Kasumi-1 (cell line): ENCODE measurements around the gene ZNF777.
A peak's percentile ranks its signal among the peaks of the same experiment; 100 is the strongest.

ENCODE experiments used
- DNase-seq, 2 experiments: peaks; one replicate each; lab custom pipeline; 2025; lab: John Stamatoyannopoulos, UW

Gene ZNF777

GRCh38 chr7:149476791-149477190 lies 15.9 kb upstream of the ZNF777 start:
- no peak for DNase-seq

GRCh38 chr7:149475121-149476045 lies 14.5 kb upstream of the ZNF777 start:
- no peak for DNase-seq

GRCh38 chr7:149474309-149475120 lies 13.7 kb upstream of the ZNF777 start:
- no peak for DNase-seq

GRCh38 chr7:149473251-149473650 lies 12.4 kb upstream of the ZNF777 start:
- no peak for DNase-seq

GRCh38 chr7:149471289-149471953 lies 10.6 kb upstream of the ZNF777 start:
- DNase-seq = no peak

GRCh38 chr7:149469806-149470205 lies 8.9 kb upstream of the ZNF777 start:
- no peak for DNase-seq

GRCh38 chr7:149468208-149468607 lies 7.3 kb upstream of the ZNF777 start:
- peak in 1 of 2 experiments; percentile 23 for DNase-seq

- DNase-seq = no peak
Measured at GRCh38 chr7:149467321-149467859, 6.5 kb upstream of the ZNF777 start.

- DNase-seq = no peak
Measured at GRCh38 chr7:149466364-149466763, 5.5 kb upstream of the ZNF777 start.

- DNase-seq = no peak
Measured at GRCh38 chr7:149463500-149464161, 2.8 kb upstream of the ZNF777 start.

- no peak for DNase-seq
Measured at GRCh38 chr7:149462101-149462520, 1.2 kb upstream of the ZNF777 start.

GRCh38 chr7:149459540-149460452 lies 1.1 kb downstream of the ZNF777 start:
- DNase-seq = no peak

- DNase-seq = no peak
Measured at GRCh38 chr7:149459201-149459539, 1.7 kb downstream of the ZNF777 start.

- no peak for DNase-seq
Measured at GRCh38 chr7:149458235-149458634, 2.6 kb downstream of the ZNF777 start.

- no peak for DNase-seq
Measured at GRCh38 chr7:149457766-149458165, 3.1 kb downstream of the ZNF777 start.

- DNase-seq = no peak
Measured at GRCh38 chr7:149456506-149457421, 4.1 kb downstream of the ZNF777 start.

- no peak for DNase-seq
Measured at GRCh38 chr7:149455175-149455950, 5.5 kb downstream of the ZNF777 start.

- no peak for DNase-seq
Measured at GRCh38 chr7:149454750-149455149, 6.1 kb downstream of the ZNF777 start.

- DNase-seq = no peak
Measured at GRCh38 chr7:149454006-149454405, 6.9 kb downstream of the ZNF777 start.
